ENCODE results near the gene PRR13.

DNA sequence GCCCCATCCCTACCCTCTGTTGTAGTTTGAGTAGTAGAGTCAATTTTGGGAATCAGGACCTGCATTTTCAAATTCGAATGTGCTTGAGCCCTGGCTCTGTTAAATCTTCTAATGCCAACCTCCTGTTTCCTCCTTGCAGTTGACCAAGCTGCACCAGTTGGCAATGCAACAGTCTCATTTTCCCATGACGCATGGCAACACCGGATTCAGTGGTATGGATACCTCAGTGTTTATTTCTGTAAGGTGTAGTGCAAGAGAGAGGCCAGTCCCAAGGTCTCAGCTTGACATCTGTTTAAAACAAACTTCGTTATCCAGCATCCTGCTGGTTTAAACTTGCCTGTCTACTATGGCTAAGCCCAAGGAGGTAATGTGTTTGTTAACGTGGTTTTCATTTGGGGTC lies 25.5 kb downstream of the PRR13 start:
- TF ChIP-seq, protein P1, sequence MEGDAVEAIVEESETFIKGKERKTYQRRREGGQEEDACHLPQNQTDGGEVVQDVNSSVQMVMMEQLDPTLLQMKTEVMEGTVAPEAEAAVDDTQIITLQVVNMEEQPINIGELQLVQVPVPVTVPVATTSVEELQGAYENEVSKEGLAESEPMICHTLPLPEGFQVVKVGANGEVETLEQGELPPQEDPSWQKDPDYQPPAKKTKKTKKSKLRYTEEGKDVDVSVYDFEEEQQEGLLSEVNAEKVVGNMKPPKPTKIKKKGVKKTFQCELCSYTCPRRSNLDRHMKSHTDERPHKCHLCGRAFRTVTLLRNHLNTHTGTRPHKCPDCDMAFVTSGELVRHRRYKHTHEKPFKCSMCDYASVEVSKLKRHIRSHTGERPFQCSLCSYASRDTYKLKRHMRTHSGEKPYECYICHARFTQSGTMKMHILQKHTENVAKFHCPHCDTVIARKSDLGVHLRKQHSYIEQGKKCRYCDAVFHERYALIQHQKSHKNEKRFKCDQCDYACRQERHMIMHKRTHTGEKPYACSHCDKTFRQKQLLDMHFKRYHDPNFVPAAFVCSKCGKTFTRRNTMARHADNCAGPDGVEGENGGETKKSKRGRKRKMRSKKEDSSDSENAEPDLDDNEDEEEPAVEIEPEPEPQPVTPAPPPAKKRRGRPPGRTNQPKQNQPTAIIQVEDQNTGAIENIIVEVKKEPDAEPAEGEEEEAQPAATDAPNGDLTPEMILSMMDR (conservative IDR thresholded peaks at IDR 0.05; ENCODE audit: low read depth, low read length): no peak
- TF ChIP-seq EZH2 (IDR thresholded peaks at IDR 0.05; ENCODE audit: borderline replicate concordance, low read depth, low read length, poor library complexity, severe bottlenecking): no peak

Measured in A673 (cell line).